NCI-H187 treated with DMSO at 0.1 percent for 48 hours (cell line): ENCODE data around the gene RASGRF1.
"Not testable (repeated sequence)": the region's sequence is repeated elsewhere in the genome, so short reads cannot be mapped to it uniquely, and the experiment has no call there.

Source experiments
- DNase-seq: peaks from one replicate; lab custom pipeline; 2025; lab: John Stamatoyannopoulos, UW

Gene RASGRF1, protein sequence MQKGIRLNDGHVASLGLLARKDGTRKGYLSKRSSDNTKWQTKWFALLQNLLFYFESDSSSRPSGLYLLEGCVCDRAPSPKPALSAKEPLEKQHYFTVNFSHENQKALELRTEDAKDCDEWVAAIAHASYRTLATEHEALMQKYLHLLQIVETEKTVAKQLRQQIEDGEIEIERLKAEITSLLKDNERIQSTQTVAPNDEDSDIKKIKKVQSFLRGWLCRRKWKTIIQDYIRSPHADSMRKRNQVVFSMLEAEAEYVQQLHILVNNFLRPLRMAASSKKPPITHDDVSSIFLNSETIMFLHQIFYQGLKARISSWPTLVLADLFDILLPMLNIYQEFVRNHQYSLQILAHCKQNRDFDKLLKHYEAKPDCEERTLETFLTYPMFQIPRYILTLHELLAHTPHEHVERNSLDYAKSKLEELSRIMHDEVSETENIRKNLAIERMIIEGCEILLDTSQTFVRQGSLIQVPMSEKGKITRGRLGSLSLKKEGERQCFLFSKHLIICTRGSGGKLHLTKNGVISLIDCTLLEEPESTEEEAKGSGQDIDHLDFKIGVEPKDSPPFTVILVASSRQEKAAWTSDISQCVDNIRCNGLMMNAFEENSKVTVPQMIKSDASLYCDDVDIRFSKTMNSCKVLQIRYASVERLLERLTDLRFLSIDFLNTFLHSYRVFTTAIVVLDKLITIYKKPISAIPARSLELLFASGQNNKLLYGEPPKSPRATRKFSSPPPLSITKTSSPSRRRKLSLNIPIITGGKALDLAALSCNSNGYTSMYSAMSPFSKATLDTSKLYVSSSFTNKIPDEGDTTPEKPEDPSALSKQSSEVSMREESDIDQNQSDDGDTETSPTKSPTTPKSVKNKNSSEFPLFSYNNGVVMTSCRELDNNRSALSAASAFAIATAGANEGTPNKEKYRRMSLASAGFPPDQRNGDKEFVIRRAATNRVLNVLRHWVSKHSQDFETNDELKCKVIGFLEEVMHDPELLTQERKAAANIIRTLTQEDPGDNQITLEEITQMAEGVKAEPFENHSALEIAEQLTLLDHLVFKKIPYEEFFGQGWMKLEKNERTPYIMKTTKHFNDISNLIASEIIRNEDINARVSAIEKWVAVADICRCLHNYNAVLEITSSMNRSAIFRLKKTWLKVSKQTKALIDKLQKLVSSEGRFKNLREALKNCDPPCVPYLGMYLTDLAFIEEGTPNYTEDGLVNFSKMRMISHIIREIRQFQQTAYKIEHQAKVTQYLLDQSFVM (N-terminal part only)

DNA sequence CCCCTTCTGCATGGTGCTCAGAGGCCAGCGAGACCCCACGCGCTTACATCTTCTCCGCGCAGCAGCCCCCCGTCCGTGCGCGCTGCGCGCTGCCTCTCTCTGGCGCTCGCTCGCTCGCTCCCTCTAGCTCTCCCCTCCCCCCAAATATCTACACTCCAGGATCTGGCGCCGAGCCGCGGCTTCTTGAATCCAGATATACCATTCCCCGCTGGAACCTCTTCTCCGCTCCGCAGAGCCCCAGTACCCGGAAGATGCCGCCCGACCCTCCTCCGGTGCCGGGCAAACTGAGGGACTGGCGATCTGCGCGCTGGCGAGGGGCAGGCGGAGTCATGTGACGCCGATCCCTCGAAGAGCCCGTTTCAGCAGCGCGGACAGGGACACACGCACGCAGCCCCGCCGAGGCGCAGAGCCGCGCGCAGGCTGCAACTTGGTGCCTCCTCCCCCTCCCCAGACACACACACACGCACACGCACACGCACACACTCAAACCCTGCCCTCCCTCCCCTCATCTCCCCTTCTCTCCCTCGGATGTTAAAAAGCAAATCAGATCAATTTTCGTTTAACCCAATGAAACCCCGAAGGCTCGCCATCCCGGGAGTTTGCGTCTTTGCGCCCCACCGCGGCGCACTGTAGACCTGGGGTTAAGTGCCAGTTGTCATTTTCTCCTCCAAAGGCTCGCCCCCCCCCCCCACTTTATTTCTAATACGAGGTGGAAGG, at the start of gene RASGRF1:
Gene RASGRF1 (minus strand): TSS at position 294 of the 717 bp plus-strand sequence. CDS start 282 bp downstream, at position 12.
- no peak for DNase-seq

DNA sequence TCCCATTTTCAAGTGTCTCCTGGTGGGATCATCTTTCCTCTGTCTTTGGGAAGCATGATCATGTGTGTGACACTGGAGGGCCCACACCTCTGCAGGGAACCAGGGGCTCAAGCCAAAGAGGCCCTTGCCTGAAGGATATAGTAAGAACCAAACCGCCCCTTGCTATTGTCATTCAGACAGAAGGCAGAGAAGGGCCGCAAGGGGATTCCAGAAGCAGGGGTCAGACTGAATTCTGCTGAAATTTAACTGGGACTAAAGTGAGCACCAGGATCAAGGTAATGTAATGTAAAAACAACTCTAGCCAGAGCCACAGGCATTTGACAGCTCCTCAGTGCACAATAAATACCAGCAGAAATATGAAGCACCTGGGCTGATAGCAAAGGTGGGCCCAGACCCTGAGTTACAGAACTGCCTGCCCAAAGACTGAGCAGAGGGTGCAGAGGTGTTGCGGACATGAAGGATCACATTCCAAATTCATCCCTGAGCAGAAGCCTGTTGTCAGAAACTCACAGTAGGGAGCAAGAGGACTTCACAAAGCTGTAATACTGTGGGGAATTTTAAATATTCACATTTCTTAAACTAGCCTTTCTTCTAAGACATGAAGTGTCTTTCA, 46.0 kb upstream of the RASGRF1 start:
- no peak for DNase-seq

DNA sequence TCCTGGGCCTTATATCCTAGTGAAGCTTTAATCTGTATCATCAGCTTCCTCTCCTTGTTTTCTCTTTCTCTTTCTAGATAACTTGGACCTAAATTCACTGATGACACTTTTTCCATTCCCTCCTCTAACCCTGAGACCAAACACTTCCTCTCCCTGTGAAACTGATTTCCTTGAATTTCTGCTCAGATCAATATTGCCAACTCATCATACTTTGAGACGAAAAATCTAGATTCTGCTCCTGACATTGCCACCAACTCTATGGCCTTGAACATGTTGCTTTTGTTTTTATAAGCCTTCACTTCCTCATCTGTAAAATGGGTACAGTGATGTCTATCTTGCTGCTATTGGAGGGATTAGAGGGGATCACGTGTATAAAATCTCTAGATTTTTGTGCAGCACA, 42.7 kb upstream of the RASGRF1 start:
- DNase-seq = no peak

DNA sequence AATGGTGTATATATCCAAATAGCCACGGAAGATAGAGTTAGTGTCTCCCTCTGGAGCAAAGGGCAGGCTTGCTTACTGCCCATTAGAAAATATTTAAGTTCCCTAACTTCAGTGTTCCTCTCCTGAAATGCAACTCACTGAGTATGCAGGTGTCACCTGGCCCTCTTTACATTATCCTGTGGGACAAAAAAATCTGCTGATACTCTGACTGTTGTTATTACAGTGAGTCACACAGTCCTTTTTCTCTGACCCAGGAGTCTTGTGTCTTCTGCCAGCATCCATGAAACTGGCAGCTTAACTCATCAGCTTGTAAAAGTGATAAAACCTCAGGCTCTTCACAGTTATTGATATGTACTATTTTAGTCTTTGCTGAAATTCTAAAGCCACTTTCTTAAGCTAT, 42.2 kb upstream of the RASGRF1 start:
- no peak for DNase-seq

DNA sequence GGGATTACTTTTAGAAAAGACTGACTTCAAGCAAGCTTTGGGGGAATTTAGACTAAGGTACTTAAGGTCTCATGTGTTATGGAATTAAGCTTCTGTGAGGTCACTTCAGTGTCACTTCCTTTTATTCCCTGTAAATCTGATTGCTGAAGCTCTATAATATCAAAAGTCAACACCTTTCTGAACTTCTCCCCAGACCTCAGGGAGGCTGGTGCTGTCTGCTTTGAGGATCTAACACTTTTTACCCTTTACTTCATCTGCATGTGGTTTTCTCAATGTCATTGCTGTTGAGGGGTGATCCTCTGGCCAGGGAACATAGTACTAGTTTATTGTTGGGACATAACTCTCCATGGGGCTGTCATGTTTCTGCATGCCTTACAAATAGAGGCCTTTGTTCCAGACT, 41.8 kb upstream of the RASGRF1 start:
- no peak for DNase-seq

DNA sequence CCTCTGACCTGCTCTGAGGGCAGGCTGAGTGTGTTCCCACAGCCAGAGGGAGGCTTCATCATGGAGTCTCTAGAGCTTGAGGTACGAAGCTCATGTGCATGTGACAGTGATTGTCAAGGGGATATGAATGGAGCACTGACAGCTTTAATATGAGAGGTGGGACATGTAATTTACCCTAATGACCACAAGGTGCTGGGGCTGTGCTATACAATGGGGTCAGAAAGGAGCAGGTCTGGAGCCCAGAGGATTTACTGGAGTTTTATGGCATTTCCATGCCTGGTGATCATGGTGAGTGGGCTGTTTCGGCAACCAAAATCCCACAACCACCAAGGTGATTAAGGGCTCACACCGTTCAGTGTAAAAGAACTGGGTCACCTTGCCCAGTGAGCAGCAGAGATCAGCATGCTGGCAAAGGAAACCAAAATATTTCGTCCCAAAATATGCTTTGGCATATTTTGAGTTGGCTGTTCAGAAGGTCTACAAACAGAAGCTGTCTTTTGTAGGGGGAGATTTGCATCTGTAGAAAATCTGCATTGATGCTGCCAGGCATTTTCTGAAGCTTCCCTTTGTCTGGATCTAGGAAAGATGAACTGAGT, 40.1 kb upstream of the RASGRF1 start:
- DNase-seq = no peak

DNA sequence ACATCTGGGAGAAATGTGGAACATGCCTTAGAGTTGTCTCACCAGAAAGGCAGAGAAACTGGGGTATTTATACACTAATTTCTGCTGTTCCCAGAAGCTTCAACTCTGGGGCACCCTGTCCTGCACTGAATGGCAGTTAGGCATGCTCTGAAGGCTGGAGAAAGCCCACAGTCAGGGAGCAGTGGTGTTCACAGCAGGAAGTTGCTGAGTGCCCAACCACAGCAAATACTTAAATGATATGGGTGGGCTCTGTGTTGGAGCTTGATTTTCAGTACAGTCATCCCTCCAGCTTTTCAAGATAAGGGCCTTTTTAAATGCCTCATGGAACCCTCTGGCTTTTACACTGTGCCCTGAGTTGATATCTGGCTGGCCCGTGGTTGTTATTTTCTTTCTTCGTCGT, 38.7 kb upstream of the RASGRF1 start:
- no peak for DNase-seq

DNA sequence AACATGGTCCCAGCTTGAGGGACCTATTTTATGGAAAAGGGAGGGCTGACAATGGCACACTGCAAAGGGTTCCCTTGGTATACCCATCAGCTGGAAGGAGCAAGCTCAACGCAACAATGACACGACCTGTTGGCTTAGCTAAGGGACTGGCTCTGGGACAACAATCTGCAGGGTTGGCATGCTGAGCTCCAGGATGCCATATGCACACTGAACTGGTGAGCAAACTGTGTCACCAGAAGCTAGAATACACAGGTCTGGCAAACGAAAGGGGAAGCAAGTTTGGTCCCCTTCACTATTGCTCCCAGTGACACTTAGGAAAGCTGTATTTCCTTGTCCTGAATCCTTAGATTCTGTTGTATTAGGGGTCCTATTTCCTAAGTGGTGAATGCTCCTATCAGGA, 38.0 kb upstream of the RASGRF1 start:
- DNase-seq = no peak

DNA sequence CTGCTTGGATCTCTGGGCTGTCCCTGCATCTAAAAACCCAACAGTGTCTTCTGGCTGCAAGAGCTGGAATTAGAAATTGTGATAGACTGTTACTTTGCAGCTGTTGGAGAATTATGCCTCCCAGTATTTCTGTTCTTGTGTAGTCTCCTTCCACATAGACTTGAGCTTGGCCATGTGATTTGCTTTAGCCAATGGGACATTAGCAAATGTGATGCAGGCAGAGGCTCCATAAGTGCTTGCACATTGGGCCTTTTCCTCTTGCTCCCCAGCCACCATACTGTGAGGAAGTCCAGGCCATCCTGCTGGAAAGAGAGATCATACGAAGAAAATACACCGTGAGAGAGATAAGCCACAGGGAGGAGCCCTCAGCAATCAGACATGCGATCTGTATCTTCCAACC, 33.8 kb upstream of the RASGRF1 start:
- no peak for DNase-seq

DNA sequence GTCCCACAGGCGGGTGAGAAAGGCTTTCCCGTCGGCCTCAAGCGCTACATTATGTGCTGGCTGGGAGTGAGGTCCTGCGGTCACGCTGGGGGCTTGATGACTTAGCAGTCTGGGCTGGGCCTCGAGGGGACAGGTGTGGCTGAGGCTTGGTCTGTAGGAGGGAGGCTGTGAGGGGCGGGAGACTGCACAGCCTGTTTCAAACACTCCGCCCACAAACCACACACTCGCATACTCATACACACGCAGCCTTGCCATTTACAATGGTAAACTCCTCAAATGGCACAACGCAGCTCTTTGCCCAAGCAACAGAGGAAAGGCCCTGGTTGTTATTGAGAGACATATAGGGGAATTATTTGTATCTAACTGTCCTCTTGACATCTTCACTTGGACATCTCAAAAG, 32.4 kb upstream of the RASGRF1 start:
- DNase-seq = no peak

DNA sequence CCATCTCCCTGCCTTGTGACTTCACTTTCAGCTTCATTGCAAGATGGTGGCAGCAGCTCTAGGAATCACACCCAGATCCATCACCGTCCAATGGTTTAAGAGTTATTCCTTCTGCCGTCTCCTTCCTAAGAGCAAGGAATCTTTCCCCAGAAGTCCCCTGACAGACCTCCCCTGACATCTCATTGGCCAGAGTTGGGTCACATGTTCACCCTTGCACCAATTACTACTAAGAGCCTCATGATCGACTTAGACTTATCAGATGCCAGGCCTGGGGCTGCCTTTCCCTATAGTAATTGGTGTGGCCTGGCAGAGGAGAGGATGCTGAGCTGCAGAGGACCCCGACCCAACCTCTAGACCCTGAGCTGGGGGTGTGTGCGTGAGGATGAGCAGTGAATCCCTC, 31.8 kb upstream of the RASGRF1 start:
- no peak for DNase-seq

DNA sequence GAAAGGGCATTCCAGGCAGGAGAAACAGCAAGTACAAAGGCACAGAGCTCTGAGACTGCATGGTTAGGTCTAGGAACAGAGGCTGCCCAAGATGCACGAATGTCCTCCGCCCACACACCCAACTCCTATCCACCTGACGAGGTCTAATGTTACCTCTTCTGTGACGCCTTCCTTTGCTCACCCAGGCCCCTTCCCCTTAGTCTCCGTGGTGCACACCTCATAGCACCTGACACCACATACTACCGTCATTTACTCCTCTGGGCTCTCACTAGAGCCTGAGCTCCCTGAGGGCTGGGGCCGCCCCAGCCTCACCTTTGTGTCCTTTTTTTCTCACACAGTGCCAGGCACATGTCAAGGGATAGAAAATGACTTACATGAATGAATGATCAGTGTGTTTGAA, 31.0 kb upstream of the RASGRF1 start:
- no peak for DNase-seq

DNA sequence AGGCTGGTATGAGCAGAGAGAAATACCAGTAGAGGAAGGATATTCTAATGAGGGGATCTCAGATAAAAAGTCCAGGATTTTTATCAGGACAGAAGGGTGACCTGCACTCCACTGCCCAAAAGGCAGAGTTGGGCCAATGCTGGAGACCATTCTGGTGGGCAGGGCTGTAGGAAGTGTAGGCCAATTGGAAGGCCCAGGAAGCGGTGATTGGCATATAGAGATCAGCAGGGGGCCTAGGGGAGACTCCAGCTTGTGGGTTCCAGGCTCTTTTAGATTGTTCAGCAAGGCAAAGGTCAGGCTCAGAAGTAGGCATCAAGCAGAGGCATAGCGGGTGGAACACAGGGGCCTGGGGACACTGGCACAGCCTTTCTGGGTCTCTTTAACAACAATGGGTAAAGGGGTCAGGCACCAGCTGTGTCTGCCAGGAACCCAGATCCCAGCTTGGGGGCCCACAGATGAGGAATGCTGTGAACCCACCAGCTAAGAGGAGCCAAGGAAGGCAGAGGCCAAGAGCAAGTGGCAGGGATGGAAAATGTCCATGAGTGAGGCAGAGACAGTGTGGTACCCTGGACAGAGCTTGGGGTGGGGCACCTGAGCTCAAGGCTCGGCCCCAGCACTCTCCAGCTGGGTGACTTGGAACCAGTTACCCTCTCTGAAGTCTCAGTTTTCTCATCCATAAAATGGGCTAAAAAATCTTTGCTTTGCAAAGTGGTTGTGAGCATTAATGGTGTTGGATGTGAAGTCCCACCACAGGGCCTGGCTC, 27.0 kb upstream of the RASGRF1 start:
- no peak for DNase-seq

DNA sequence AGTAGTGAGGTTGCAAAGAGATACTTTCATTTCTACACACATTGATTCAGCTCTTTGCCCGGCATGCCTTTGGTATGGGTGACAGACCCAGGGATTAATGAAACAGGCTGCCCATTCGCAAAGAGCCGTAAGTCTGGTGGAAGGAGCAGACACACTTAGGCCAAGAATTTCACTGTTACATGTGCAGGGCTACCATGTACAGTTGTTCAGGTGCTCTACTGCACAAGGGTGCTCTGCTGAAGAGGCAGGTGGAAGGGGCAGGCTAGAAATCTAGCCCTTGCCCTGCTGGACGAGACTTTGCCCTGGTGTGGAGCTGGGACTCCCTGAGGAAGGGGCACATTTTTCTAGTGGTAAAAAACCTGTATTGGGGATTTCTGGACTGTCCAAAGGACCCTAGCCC, 26.2 kb upstream of the RASGRF1 start:
- DNase-seq = no peak

DNA sequence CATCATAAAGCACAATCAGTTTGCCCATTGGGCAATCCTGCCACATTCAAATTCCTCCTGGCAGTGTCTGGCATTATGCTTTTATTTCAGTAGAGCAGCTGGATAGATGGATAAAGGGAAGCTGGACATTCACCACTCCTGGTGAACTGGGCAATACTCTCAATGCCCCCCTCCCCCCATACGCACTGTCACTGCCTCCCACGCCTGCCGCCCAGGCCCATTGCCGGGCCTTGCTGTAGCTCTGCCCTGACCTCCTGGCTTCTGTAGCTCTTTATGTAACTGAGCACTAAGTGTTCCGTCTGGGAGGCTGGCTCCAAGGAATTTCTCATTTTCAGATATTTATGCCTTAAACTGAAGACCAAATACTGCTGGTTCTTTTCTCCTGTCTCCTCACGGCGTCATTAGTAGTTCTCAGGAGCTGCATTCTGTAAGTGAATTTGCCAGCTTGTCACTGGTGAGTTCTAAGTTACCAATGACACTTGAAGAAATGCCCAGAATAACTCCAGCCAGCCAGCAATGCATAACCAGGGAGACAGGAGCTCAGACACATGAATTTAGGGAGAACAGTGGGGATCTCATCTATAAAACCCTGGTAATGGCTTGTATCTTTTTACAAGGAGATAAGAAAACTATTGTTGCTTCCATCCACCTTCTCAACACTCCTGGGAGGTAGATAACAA, 25.5 kb upstream of the RASGRF1 start:
- no peak for DNase-seq

DNA sequence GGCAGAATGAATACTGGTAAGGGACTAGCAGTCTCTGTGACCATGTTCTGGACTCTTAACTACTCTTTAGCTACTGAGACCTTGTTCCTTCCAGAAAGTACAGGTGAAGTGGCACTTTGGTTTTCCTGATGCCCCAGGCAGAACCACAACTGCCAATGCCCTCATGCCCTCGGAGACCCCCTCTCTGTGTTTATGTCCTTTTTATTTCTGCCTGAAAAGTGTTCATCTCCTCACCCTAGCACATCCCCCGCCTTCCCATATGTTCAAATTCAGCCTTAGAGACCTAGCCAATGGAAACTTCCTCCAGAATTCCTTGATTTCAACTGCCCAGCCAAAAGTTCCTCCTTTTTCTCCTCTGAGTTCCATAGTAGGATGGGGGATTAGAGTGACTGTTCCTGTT, 23.3 kb upstream of the RASGRF1 start:
- no peak for DNase-seq

DNA sequence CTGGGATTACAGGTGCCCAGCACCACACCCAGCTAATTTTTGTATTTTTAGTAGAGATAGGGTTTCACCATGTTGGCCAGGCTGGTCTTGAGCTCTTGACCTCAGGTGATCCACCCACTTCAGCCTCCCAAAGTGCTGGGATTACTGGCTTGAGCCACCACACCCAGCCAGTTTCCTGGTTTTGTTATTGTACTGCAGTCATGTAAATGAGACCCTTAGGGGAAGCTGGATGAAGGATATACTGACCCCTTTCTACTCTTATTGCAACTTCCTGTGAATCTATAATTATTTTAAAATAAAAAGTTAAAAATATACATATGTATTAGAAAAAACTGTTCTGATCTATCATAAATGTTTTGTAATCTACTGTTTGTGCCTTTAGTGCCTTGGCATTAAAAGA, 20.8 kb upstream of the RASGRF1 start:
- DNase-seq = not testable (repeated sequence)

DNA sequence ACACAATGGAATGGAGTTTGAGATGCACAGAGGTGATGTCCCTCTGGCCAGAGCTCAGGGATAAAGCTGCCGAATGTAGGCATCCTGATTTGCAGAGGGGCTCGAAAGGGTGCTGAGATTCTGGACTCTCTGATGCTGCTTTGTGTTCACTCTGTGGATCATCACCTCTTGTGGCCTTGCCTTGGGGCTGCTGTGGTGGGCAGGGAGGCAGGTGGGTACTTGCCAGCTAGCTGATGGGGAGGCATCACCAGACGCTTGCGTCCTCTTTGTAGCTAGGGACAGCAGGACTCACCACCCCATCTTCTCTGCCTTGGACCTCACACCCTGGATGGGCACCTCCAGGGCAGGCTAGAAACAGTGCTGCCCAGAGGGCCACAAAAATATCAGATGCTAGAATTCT, 14.6 kb upstream of the RASGRF1 start:
- DNase-seq = no peak

DNA sequence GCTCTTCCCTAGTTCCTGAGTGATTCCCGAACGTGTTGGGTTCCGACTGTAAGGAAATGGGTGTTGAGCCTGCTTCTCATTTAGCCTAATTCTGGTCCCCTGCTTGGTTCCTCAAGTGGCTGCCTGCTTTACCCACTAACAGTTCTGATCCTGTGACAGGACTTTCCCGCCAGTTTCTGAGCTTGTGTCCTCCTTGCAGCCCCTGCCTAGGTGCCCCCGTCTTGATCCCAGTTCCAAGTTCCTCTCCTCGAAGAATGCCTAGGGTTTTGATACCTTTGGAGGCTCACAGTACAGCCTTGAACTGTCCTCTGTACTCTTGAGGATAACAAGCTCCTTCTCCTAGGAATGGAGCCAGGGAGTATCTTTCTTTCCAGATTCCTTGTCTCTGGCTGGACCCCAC, 12.0 kb upstream of the RASGRF1 start:
- DNase-seq = no peak
